ENCODE results near the gene PHLDB1. TPM values are rescaled to one million over a fixed set of nuclear protein-coding genes. Genes with fewer than 3 reads are reported as not detected.
A peak's percentile ranks its signal among the peaks of the same experiment; 100 is the strongest.

The PHLDB1 gene
- total RNA-seq, 1 donor from 2014 or later, result 120 TPM

GRCh38 chr11:118623269-118623655 is 15.8 kb downstream of the PHLDB1 start:
- no peak for DNase-seq (ENCODE audit: low read depth, low spot score)
- H3K9me3 Mint-ChIP-seq, result no peaks in the 10 kb centered on the region
- no peak for TF ChIP-seq CTCF (conservative IDR thresholded peaks at IDR 0.05)
- peaks cover 47% of the 10 kb centered on the region for H3K4me1 Mint-ChIP-seq
- no peak overlapping the region for H3K27ac Mint-ChIP-seq (ENCODE audit: unreplicated experiment)
- H3K27me3 Mint-ChIP-seq (ENCODE audit: low read depth), result no peaks in the 10 kb centered on the region
- peaks cover 3% of the 10 kb centered on the region for H3K36me3 Mint-ChIP-seq (ENCODE audit: low read depth)
- no peak overlapping the region for H3K4me3 Mint-ChIP-seq

- no peaks in the 10 kb centered on the region for H3K27me3 Mint-ChIP-seq (ENCODE audit: low read depth)
- peak overlapping the region; percentile 49 for H3K4me3 Mint-ChIP-seq
- H3K4me1 Mint-ChIP-seq, result peaks cover 30% of the 10 kb centered on the region
- H3K27ac Mint-ChIP-seq (ENCODE audit: unreplicated experiment), result no peak overlapping the region
- DNase-seq (ENCODE audit: low read depth, low spot score), result no peak
- H3K9me3 Mint-ChIP-seq, result no peaks in the 10 kb centered on the region
- TF ChIP-seq CTCF (conservative IDR thresholded peaks at IDR 0.05), result no peak
- H3K36me3 Mint-ChIP-seq (ENCODE audit: low read depth), result peaks cover 3% of the 10 kb centered on the region
Measured at GRCh38 chr11:118625036-118625690, 17.7 kb downstream of the PHLDB1 start.

- DNase-seq (ENCODE audit: low read depth, low spot score), result no peak
- no peak for TF ChIP-seq CTCF (conservative IDR thresholded peaks at IDR 0.05)
- Mint-ChIP-seq H3K4me1 (peaks cover 22% of the 10 kb centered on the region), H3K27ac (ENCODE audit: unreplicated experiment) (no peak overlapping the region), H3K27me3 (ENCODE audit: low read depth) (no peaks in the 10 kb centered on the region), H3K9me3 (no peaks in the 10 kb centered on the region), H3K36me3 (ENCODE audit: low read depth) (peaks cover 3% of the 10 kb centered on the region), H3K4me3 (peak overlapping the region; percentile 49)
Measured at GRCh38 chr11:118625976-118626375, 18.6 kb downstream of the PHLDB1 start.

GRCh38 chr11:118627566-118627965 is 20.2 kb downstream of the PHLDB1 start:
- no peak overlapping the region for H3K4me3 Mint-ChIP-seq
- peaks cover 9% of the 10 kb centered on the region for H3K4me1 Mint-ChIP-seq
- TF ChIP-seq CTCF (conservative IDR thresholded peaks at IDR 0.05), result no peak
- no peaks in the 10 kb centered on the region for H3K27me3 Mint-ChIP-seq (ENCODE audit: low read depth)
- no peak overlapping the region for H3K27ac Mint-ChIP-seq (ENCODE audit: unreplicated experiment)
- H3K36me3 Mint-ChIP-seq (ENCODE audit: low read depth), result peaks cover 3% of the 10 kb centered on the region
- H3K9me3 Mint-ChIP-seq, result no peaks in the 10 kb centered on the region
- DNase-seq (ENCODE audit: low read depth, low spot score), result no peak

GRCh38 chr11:118628031-118628430 is 20.6 kb downstream of the PHLDB1 start:
- Mint-ChIP-seq H3K36me3 (ENCODE audit: low read depth) (peaks cover 5% of the 10 kb centered on the region), H3K4me1 (peaks cover 7% of the 10 kb centered on the region), H3K27ac (ENCODE audit: unreplicated experiment) (no peak overlapping the region), H3K27me3 (ENCODE audit: low read depth) (no peaks in the 10 kb centered on the region), H3K4me3 (no peak overlapping the region), H3K9me3 (no peaks in the 10 kb centered on the region)
- no peak for DNase-seq (ENCODE audit: low read depth, low spot score)
- TF ChIP-seq CTCF (conservative IDR thresholded peaks at IDR 0.05), result no peak

All from neural crest cell (in vitro differentiated cells).